GM18907 (cell line): ENCODE data around the gene IP6K2.
"Not testable (repeated sequence)": the region's sequence is repeated elsewhere in the genome, so short reads cannot be mapped to it uniquely, and the experiment has no call there.

ENCODE experiments used
- ATAC-seq: cut with Tn5 transposase; IDR thresholded peaks from one replicate; pipeline ENCODE4 v1.9.1; 2021; ENCODE audit warnings: mild to moderate bottlenecking, moderate library complexity; ENCODE audit not compliant: unreplicated experiment

IP6K2 gene, protein sequence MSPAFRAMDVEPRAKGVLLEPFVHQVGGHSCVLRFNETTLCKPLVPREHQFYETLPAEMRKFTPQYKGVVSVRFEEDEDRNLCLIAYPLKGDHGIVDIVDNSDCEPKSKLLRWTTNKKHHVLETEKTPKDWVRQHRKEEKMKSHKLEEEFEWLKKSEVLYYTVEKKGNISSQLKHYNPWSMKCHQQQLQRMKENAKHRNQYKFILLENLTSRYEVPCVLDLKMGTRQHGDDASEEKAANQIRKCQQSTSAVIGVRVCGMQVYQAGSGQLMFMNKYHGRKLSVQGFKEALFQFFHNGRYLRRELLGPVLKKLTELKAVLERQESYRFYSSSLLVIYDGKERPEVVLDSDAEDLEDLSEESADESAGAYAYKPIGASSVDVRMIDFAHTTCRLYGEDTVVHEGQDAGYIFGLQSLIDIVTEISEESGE

DNA sequence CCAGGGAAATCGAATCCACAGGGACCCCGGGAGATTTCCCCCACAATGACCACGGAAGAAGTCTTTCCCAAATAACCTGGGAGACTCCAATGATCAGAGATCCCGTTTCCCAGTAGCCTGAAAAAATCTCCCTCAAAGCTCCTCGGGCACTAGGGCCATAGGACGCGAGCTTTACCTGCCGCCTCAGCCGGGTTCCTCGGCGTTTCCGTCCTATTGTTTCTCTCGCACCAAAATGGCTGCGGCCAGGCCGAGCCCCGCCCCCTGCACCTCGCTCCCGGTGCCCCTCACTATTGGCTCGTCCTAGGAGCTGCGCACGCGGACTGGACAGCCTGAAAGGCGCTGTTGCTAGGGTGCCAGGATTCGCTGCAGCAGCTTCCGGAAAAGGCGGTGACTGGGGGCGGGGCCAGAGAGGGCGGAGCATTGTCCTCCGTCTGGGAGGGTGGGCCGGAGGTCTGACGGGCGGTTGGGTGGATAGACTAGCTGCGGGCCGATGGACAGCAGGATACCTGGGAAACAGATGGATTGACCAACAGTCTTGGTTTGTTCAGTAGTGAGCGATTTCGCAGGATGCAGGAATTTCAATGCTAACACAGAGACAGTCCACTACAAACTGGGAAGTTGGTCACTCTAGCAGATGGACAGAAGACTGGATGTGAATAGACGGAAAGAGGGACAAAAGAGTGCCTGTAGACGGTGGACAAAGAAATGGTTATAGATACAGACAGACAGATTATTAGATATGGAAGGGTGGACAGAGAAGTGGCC lies at the start of gene IP6K2:
IP6K2 (minus strand) TSS at position 240 of the 765 bp plus-strand sequence. CDS start 21,930 bp downstream, outside the sequence.
- peak; percentile 97 for ATAC-seq

DNA sequence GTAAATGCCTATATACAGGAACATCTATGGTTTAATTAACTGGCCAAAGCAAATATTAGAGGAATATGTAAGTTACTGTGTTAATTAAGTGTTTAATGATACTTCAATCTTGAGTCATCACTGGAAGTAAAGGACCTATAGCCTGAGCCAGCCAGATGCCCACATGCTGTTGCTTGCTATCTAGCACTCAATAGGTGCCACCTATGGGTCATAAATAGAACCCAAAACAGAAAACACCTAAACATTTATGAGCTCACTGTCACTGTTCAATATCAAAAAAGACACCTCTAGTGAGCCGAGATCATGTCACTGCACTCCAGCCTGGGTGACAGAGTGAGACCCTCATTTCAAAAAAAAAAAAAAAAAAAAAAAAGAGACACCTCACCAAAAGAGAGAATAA lies 48.4 kb upstream of the IP6K2 start:
- no peak for ATAC-seq

DNA sequence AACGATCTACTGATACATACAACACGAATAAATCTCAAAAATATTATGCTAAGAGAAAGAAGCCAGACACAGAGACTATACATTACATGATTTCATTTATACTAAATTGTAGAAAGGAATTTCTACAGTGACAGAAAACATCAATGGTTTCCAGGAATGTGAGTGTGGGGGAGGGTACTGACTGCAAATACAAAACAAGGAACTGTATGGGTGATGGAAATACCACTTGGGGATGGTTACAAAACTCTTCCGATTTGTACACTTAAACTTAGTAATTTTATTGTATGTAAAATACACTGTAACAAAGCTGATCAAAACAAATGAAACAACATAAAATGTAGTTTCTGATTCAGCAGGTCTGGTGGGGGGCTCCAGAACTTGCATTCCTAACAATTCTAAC lies 45.8 kb upstream of the IP6K2 start:
- no peak for ATAC-seq

DNA sequence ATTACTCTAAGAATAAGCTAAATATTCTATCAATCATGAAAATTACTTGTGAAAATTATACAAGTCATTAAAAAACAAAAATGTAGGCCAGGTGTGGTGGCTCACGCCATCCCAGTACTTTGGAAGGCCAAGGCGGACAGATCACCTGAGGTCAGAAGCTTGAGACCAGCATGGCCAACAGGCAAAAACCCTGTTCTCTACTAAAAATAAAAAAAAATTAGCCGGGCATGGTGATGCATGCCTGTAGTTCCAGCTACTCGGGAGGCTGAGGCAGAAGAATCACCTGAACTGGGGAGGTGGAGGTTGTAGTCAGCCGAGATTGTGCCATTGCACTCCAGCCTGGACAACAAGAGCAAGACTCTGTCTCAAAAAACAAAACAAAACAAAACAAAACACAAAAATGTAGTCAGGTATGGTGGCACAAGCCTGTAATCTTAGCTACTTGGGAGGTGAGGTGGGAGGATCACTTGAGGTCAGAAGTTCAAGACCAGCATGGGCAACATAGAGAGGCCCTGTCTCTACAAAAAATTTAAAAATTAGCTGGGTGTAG lies 43.0 kb upstream of the IP6K2 start:
- ATAC-seq = not testable (repeated sequence)

DNA sequence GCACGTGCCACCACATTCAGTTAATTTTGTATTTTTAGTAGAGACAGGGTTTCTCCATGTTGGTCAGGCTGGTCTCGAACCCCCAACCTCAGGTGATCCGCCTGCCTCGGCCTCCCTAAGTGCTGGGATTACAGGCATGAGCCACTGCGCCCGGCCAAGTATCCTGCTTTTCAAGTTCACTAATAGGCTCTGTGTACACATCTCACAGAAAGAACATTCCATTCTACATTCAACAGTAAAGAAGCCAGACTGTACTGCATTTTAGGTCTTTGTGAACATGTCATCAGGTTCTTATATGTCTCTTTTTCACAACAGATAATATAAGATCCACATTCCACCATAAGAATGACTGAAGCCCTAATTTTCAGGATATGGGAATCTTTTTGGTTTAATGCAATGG lies 42.5 kb upstream of the IP6K2 start:
- not testable (repeated sequence) for ATAC-seq

DNA sequence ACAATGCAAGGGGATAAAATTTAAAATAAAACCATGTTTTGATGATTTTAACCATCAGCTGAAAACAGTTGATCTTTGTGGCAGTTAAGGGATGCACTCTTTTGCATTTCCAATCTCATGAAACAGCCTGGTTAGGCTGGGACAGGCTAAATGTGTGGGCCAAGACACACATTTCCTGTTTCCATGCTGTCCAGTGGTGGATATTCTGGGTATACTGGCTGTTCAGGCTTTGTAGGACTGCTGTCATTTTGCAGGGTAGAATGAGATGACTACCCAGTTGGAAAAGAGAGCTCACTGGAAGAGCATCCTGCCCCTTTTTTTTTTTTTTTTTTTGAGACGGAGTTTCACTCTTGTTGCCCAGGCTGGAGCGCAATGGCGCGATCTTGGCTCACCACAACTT lies 42.0 kb upstream of the IP6K2 start:
- ATAC-seq = no peak

DNA sequence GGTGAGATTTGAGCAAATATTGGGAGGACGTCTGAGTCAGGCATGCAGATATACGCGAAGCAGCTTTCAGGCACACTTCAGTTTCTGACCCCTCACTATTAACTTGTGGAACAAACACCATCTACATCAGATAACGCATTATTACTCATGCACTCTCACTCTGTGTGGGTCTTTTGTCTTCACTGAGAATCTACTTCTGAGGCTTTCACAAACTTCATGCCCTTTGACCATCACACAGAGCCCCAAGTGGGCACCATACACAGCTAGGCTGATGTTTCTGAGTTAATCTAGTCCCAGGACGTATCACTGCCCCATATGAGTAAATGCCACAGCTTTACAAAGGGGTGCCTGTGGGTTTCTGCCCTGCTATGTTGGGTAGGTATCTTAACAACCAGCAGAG lies 39.6 kb upstream of the IP6K2 start:
- ATAC-seq = no peak

DNA sequence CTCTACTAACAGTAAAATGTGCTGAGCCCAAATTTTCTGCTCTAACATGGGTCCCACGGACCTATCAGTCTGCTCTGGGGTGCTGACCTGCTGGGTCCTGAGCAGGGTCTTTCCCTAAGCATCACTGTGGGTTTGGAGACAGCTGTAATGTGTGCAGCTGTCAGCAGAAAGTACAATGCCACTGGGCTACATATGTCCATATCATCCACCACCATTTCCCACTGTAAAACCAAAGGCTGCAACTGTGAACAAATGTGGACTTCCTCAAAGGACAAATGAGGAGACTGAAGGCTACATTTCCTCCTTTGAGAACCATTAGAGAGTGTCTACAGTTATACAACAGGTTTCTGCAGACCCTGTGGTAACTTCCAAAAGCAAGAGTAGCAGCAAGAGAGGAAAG lies 33.8 kb upstream of the IP6K2 start:
- no peak for ATAC-seq

DNA sequence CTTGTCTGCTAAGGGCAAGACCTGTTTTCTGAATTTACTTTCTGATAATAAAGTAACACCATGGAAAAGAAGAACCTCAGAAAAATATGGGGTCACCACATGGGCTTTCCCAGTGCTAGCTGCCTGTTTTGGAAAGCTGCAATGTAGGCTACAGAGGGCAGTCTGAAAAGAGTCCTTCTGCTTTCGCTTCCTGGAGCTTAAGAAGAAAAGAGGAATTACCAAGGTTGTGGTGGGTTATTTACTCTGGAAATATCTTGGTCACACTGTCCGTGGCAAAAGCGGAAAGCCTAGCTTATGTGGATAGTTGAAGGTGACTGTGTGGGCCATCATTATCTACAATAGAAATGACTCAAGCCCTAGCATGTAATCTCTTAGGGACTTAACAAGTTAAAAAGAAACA lies 31.7 kb upstream of the IP6K2 start:
- no peak for ATAC-seq

DNA sequence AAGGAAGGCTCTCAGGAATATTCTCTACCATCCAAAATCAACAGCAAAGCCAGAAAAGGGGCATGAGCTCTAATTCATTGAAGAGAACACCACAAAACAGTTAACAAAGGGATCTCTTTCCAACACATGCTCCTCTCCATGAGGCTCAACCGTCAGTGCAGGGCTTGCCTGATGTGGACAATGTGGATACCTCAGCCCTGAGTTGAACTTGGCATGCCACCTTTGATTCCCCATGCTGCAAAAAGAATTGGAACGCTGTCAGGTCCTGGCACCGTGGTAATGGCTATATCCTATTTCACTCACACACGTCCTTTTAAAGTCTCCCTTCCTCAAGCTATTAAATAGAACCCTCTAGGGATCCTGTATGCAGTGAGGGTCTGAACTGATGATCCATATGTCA lies 30.7 kb upstream of the IP6K2 start:
- ATAC-seq = no peak

DNA sequence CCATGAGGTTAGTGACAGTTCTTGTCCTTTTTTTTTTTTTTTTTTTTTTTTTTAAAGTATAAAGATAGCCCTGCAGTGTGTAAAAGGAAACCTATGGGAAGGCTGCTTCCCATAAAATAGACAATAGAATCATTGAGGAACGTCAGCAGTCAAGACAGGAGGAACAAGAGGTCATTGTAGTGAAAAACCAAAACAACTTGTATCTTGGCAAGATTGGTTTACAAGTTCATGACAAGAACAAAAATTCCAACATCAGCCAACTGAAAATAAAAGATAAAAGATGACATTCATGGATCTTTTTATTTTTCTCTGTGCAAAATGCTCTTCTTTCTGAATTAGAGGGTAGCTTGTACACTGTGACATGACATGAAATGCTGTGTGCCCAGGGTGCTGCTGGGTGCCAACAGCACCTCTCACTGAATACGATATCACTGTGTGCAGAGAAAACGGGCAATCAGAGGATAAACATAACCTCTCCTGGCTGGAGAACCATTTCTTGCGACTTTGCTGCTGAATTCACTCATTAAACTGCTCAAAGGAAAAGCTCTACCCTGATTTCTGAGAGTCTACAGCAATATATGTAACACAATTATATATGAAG lies 30.1 kb upstream of the IP6K2 start:
- ATAC-seq = no peak

DNA sequence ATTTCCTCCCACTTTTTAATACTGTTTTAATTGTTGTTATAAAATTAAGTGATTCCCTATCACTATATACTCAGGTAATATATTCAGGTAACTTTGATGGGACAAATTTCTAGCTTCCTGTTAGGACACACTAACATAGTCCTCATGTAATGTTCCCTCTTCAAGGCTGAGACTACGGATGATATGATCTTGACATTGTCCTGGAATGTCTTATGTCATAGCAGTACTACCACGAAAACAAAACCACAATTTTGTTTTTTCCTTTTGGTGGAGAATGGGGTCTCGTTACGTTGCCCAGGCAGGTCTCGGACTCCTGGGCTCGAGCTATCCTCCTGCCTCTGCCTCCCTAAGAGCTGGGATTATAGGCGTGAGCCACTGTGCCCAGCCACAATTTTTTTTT lies 26.8 kb upstream of the IP6K2 start:
- no peak for ATAC-seq

DNA sequence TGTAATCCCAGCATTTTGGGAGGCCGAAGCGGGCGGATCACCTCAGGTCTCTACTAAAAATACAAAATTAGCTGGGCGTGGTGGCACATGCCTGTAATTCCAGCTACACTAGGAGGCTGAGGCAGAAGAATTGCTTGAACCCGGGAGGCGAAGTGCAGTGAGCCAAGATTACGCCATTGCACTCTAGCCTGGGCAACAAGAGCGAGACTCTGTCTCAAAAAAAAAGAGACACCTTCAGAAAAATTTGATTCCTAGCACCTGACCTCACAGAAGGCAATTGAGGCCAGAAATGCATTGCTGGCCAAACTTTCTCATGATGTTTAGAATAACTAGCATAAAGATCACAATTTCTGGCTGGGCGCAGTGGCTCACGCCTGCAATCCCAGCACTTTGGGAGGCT lies 24.2 kb upstream of the IP6K2 start:
- ATAC-seq = not testable (repeated sequence)

DNA sequence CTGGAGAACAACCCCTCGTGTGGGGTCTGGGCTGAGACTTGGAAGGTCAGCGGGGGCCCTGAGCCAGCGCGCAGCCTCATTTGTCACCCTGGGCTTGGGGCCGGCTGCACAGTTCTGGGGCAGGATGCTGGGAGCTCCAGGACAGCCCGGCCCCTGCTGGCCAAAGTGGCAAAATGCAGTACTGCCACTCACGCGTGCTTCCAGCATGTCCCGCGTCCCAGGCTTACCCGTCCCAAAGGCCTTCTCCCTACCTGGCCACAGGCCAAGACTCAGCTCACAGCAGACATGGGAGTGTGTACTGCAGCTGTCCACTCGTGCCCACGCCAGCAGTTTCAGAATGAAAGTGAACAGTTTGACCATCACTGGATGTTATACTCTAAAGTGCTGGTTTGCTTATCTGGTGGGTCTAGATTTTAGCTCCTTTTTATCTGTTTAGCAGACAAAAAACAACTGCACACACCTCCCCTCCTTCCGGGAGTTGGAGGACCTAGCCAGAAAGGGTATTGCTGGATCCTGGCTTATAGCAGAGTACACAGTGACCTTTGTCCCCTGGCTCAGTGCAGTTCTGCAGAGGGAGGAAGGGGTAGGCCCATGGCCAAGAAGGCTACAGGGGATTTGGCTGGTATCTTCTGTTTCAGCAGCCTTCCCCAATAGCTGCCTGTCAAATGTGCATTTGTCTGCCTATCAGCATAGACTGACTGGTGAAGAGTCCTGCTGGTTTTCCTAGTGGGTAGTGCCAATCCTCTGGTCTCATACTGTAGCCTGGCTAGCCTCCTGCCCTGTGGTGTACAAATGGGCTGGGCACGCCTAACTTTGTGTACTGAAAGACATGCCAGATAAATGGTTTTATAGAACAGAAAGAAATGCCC lies 23.2 kb upstream of the IP6K2 start:
- peak; percentile 60 for ATAC-seq

DNA sequence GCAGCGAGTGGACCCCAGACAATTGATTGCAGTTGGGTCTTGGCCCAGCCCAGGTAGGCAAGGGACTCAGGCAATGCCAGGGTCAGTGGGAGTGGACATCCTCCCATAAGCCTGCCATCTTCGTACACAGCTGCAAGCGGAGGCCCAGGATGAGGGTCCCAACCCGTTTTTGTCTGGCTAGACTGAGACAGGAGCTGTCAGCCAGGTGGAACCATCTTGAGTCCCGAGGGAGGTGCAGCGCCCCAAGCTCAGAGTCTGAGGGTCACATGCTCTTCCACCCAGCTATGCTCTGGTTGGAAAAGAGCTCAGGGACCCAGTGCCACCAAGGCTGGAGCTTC lies 22.6 kb upstream of the IP6K2 start:
- ATAC-seq = peak; percentile 27

DNA sequence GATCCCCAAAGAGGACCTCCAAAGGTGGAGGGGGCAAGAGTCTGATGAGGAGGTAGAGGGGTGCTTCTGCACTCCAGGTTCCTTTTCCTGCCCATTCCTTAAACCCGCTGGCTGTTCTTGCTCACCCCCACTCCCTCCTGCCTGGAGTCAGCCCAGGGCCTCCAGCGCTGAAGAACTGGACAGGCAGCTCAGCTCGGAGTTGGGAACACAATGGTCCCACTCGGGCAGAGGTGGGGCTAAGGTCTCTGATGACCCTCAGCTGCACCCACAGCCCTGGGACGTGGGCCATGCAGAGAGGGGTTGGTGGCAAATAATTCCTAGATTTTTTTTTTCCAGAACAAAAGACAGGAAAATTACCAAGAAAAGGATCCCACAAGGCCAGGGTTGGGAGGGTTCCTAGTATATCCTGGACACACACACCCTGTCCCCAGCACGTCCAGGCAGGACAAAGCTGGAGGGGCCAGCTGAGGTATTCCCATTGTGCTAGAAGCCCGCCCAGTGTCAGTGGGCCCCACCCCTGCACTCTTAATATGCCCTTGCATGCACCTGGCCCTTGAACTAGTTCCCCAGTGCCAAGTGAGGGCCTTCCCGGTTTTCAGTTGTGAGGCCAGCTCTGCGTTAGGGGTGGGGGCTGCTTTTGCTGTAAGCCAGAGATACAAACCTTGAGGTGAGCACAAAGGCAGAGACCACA lies 22.1 kb upstream of the IP6K2 start:
- no peak for ATAC-seq

DNA sequence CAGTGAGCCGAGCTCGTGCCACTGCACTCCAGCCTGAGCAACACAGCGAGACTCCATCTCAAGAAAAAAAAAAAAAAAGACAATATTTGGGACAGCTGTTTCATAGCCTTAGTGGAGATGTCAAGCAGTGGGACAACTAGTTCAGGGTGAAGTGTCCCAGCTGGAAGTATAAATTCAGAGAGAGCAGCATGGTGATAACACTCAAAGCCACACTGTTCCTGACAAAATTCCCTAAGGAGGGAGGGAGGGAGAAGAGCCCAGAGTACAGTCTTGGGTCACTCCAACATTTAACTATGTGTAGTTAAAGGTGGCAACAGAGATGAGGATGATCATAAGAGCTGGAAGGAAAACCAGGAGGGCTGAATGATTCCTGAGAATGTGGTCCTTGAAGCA lies 21.1 kb upstream of the IP6K2 start:
- no peak for ATAC-seq

DNA sequence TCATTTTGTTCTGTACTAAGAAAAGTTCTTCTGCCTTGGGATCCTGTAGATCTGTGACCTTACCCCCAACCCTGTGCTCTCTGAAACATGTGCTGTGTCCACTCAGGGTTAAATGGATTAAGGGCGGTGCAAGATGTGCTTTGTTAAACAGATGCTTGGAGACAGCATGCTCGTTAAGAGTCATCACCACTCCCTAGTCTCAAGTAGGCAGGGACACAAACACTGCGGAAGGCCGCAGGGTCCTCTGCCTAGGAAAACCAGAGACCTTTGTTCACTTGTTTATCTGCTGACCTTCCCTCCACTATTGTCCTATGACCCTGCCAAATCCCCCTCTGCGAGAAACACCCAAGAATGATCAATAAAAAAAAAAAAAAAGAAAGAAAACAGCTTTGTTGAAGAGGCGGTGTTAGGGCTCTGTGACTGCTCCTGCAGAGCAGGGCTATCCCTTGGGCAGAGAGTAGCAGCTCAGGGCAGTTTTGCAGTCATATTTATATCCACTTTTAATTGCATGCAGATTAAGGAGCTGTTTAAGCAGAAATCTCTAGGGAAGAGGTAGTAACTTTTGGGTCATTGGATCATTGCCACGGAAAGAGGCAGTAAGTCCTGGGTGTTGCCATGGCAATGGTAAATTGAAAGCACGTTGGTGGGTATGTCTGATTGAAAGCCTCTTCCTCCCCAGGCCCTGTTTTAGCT lies 18.2 kb upstream of the IP6K2 start:
- ATAC-seq = not testable (repeated sequence)

DNA sequence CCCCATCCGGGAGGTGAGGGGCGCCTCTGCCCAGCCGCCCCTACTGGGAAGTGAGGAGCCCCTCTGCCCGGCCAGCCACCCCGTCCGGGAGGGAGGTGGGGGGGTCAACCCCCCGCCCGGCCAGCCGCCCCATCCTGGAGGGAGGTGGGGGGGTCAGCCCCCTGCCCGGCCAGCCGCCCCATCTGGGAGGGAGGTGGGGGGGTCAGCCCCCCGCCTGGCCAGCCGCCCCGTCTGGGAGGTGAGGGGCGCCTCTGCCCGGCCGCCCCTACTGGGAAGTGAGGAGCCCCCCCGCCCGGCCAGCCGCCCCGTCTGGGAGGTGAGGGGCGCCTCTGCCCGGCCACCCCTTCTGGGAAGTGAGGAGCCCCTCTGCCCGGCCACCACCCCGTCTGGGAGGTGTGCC lies 17.5 kb upstream of the IP6K2 start:
- ATAC-seq = not testable (repeated sequence)
